IPS DF 6.9 (cell line): ENCODE measurements around the gene ALPI.
"Not testable (repeated sequence)": the region's sequence is repeated elsewhere in the genome, so short reads cannot be mapped to it uniquely, and the experiment has no call there.

Experiments
- DNase-seq: peaks from one replicate; pipeline ENCODE4 v3.0.0-alpha.2; 2013; ENCODE audit warnings: low read depth, low spot score
- H3K27ac ChIP-seq: one replicate; pipeline ENCODE4 v1.5.1; 2013; ENCODE audit warnings: low read length, control low read depth
- H3K27me3 ChIP-seq: 2 replicates; pipeline ENCODE4 v1.6.1; 2013; ENCODE audit warnings: mild to moderate bottlenecking, low read length; ENCODE audit not compliant: control insufficient read depth, insufficient read depth
- H3K36me3 ChIP-seq: 2 replicates; pipeline ENCODE4 v1.6.1; 2013; ENCODE audit warnings: low read length; ENCODE audit not compliant: control insufficient read depth, insufficient read depth
- H3K4me1 ChIP-seq: 2 replicates; pipeline ENCODE4 v1.6.1; 2013; ENCODE audit warnings: low read length; ENCODE audit not compliant: control insufficient read depth, insufficient read depth
- H3K4me3 ChIP-seq: 2 replicates; pipeline ENCODE4 v1.5.1; 2013; ENCODE audit warnings: mild to moderate bottlenecking, low read length
- H3K9me3 ChIP-seq: 2 replicates; pipeline ENCODE4 v1.6.1; 2013; ENCODE audit warnings: low read length, inconsistent platforms; ENCODE audit not compliant: control insufficient read depth, insufficient read depth
- WGBS: extraction: QIAGEN DNeasy Blood & Tissue Kit; methylation state at CpG from one replicate; pipeline ENCODE4 v1.1.7; 2013; ENCODE audit warnings: mixed read lengths, missing lambda C conversion rate; ENCODE audit not compliant: insufficient read length, insufficient coverage; 5-methylcytosine and 5-hydroxymethylcytosine counted together

Gene ALPI

DNA sequence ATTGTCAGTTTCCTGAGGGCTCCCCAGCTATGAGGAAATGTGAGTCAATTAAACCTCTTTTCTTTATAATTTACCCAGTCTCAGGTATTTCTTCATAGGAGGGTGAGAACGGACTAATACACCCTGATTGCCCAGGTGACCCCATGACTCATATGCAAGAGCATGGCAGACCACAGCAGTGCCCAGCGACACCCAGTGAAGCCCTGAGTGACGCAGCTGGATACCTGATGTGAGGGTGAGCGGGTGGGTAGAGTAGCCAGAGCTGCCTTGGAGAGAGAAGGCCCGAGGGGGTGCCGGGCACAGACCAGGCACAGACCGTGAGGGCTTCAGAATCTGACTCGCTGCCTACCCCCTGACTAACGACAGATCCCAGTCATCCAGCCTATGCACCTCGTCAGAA lies 33.9 kb upstream of the ALPI start:
- H3K27me3 ChIP-seq, result peaks cover 27% of the 10 kb centered on the region
- no peak overlapping the region for H3K27ac ChIP-seq
- no peaks in the 10 kb centered on the region for H3K9me3 ChIP-seq
- peaks cover 17% of the 10 kb centered on the region for H3K4me1 ChIP-seq
- peaks cover 18% of the 10 kb centered on the region for H3K36me3 ChIP-seq
- no CpG with 5 or more reads among the region's 10 CpGs for WGBS
- DNase-seq, result no peak
- H3K4me3 ChIP-seq, result no peak overlapping the region

DNA sequence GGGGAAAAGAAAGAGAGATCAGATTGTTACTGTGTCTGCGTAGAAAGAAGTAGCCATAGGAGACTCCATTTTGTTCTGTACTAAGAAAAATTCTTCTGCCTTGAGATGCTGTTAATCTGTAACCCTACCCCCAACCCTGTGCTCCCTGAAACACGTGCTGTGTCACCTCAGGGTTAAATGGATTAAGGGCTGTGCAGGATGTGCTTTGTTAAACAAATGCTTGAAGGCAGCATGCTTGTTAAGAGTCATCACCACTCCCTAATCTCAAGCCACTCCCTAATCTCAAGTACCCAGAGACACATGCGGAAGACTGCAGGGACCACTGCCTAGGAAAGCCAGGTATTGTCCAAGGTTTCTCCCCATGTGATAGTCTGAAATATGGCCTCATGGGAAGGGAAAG lies 33.0 kb upstream of the ALPI start:
- DNase-seq, H3K27ac ChIP-seq, H3K4me3 ChIP-seq, H3K9me3 ChIP-seq: not testable (repeated sequence)
- Histone ChIP-seq H3K27me3 (peaks cover 27% of the 10 kb centered on the region), H3K4me1 (peaks cover 15% of the 10 kb centered on the region), H3K36me3 (peaks cover 11% of the 10 kb centered on the region; the same call in 1 of the 2 replicates)
- no CpG with 5 or more reads among the region's 3 CpGs for WGBS

DNA sequence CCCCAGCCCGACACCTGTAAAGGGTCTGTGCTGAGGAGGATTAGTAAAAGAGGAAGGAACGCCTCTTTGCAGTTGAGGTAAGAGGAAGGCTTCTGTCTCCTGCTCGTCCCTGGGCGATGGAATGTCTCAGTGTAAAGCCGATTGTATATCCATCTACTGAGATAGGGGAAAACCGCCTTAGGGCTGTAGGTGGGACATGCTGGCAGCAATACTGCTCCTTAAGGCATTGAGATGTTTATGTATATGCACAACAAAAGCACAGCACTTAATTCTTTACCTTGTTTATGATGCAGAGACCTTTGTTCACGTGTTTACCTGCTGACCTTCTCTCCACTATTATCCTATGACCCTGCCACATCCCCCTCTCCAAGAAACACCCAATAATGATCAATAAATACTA lies 32.5 kb upstream of the ALPI start:
- peaks cover 13% of the 10 kb centered on the region for H3K4me1 ChIP-seq
- not testable (repeated sequence) for H3K27ac ChIP-seq, DNase-seq, H3K9me3 ChIP-seq, H3K4me3 ChIP-seq
- WGBS, result no CpG with 5 or more reads among the region's 7 CpGs
- H3K27me3 ChIP-seq, result peaks cover 25% of the 10 kb centered on the region
- peaks cover 11% of the 10 kb centered on the region; the same call in 1 of the 2 replicates for H3K36me3 ChIP-seq

DNA sequence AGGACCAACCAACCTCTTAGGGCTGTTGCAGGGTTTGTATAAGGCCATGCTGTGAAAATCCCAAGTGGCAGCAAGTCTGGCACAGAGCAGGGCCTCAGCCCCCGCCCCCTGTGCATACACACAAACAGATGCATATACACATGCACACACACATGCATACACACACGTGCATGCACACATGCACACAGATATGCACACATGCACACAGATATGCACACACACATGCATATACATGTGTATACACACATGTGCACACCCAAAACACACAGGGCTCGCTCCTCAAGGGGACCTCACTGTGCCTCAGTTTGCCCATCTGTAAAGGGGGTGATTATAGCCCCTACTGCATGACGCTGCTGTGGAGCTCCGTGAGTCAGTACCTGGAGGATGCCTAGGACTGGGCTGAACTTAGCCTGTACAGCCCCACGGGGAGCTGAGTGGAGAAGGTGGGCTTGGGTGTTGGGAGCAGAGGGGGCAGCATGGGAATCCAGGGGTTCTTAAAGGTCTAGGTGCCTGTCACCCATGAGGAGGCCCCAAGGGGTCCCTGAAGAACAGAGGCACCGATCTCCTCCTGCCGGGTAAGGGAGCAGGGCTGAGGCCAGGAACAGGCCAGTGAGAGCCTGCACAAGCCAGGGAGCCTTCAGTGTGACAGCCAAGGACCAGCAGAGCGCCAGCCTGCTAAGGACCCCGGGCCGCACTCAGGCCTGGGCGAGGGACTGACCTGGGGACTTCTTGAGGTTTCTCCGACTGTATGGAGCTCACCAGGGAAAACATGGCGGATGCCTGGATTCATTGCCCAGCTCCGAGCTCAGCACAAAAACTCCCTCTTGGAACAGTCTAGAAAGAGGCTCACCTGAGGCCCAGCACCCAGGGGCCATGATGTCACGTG lies 24.0 kb upstream of the ALPI start:
- Histone ChIP-seq H3K36me3 (no peaks in the 10 kb centered on the region), H3K27ac (no peak overlapping the region), H3K4me1 (peaks cover 4% of the 10 kb centered on the region; the same call in 1 of the 2 replicates), H3K27me3 (no peaks in the 10 kb centered on the region), H3K9me3 (no peaks in the 10 kb centered on the region), H3K4me3 (no peak overlapping the region)
- WGBS, result no CpG with 5 or more reads among the region's 16 CpGs
- DNase-seq, result no peak

DNA sequence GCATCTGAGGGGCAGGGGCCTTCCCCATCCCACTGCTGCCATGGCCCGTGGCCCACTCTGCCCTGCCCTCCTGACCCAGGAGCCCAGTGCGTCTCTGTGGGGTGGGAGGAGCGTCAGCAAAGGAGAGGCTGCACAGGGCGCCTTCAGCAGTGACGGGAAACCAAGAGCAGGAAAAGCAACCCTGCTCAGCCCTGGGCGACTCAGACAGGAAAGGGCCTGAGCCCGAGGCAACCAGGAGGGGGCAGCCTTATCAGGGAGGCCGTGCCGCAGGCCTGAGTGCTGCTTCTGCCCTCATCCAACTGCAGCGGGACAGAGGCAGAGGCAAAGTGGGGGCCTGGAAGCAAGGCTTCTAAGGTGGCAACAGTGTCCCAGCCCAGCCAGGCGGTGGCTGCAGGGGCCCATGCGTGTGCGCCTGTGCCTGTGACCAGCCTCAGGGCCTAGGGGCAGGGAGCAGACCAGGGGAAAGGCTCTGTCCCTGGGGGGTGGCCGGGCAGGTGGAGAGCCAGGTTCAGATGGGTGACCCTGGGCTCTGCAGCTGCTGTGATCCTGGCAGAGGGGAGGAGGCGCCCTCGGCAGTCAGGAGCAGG lies 23.3 kb upstream of the ALPI start:
- Histone ChIP-seq H3K27ac (no peak overlapping the region), H3K4me3 (no peak overlapping the region), H3K9me3 (no peaks in the 10 kb centered on the region), H3K36me3 (no peaks in the 10 kb centered on the region), H3K4me1 (peaks cover 4% of the 10 kb centered on the region; the same call in 1 of the 2 replicates), H3K27me3 (no peaks in the 10 kb centered on the region)
- DNase-seq, result no peak
- WGBS, result no CpG with 5 or more reads among the region's 16 CpGs

DNA sequence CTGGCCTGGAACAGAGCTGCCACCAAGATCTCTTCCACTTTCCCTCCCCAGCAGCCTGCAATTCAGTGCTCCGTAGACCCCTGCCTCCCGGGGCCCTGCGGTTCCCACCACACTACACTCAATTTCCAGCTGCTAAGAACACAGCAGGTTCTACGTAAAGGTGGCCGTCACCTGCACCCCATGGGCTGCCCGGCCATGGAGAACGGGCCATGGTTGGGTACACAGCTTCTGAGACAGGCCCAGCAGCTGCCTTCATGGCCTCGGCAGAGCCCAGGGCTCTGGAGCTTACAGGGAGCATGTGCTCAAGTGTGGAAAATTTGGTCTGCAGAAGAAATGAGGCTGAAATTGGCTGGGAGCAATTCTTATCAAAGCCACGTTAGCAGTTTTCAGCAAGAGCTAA lies 22.3 kb upstream of the ALPI start:
- H3K4me3 ChIP-seq, H3K27ac ChIP-seq, DNase-seq, H3K9me3 ChIP-seq, H3K36me3 ChIP-seq, H3K4me1 ChIP-seq, H3K27me3 ChIP-seq: not testable (repeated sequence)
- WGBS, result no CpG with 5 or more reads among the region's 9 CpGs

DNA sequence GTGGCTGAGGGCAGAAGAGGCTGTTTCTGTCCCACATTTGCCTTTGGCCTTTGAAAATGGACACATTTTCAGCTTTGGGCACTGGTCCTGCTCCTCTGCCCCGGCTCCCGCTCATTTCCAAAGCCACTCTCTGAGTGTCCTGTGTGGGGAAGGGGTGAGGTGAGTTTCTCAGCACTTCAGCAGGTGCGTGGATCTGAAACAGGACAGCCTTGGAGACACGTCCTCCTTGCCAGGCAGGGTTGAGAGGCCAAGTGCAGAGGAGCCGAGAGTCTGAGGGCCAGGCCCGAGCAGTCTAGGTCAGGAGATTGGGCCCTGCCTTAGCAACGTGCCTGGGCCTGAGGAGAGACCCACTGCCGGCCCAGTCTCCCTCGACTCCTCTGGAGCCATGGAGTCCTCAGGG lies 21.9 kb upstream of the ALPI start:
- WGBS, result no CpG with 5 or more reads among the region's 9 CpGs

DNA sequence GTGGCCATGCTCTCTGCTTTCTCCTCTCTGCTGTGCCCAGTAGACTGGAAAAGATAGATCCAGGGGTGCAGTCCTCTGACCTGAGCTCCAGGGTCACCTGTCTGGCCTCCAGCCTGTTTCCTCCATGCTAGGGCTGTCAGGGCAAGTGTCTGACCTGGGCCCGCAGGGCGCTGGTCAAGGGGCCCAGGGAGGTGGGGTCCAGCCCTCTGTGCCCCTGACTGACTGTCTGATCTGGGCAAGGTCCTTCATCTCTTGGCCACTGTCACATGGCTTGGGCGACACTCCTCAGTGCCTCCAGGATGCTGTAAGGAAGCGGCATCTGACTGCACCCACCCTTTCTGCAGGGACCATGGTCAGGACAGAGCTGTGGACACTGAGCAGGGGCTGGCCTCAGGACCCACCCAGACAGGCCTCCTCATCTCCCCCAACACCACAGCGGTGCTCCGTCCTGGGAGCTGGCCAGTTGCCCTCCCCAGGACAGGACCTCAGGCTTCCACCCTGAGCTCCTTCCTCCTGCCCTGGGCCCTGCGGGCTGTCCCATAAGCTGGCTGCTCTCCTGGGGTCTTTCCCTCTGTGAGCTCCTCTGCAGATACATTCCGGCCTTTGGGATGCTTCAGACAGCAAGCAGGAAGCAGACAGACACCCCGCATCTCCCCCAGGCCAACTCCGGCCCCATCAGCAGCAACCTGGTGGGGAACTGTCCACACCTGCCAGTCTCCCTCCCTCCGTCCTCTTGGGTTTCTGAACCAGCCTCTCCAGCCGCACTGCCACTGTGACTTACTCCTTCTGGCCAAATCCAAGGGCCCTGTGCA lies 21.2 kb upstream of the ALPI start:
- no peak overlapping the region for H3K27ac ChIP-seq
- H3K9me3 ChIP-seq, result no peaks in the 10 kb centered on the region
- no CpG with 5 or more reads among the region's 12 CpGs for WGBS

More for the DNA sequence above, 21.9 kb upstream of the ALPI start:
- H3K4me1 ChIP-seq, result peaks cover 4% of the 10 kb centered on the region; the same call in 1 of the 2 replicates
- H3K36me3 ChIP-seq, result no peaks in the 10 kb centered on the region
- no peaks in the 10 kb centered on the region for H3K27me3 ChIP-seq
- no peak overlapping the region for H3K4me3 ChIP-seq
- no peaks in the 10 kb centered on the region for H3K9me3 ChIP-seq
- no peak for DNase-seq
- no peak overlapping the region for H3K27ac ChIP-seq

DNA sequence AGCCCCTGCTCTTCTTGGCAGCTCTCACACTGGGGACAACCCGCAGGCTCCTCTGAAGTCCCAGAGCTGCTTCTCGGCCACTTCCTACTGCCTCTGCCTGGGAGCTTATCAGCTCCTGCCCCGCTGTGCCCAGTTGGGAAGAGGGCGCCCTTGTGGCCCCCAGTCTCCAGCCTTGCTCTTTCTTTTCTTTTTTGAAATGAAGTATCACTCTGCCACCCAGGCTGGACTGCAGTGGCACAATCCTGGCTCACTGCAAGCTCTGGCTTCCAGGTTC lies 20.6 kb upstream of the ALPI start:
- H3K27me3 ChIP-seq, result no peaks in the 10 kb centered on the region
- no peaks in the 10 kb centered on the region for H3K36me3 ChIP-seq
- DNase-seq, result no peak
- WGBS, result no CpG with 5 or more reads among the region's 4 CpGs
- no peak overlapping the region for H3K4me3 ChIP-seq
- H3K9me3 ChIP-seq, result no peaks in the 10 kb centered on the region
- H3K27ac ChIP-seq, result no peak overlapping the region
- peaks cover 5% of the 10 kb centered on the region; the same call in 1 of the 2 replicates for H3K4me1 ChIP-seq

More for the DNA sequence above, 21.2 kb upstream of the ALPI start:
- Histone ChIP-seq H3K4me3 (no peak overlapping the region), H3K27me3 (no peaks in the 10 kb centered on the region), H3K4me1 (peaks cover 5% of the 10 kb centered on the region; the same call in 1 of the 2 replicates), H3K36me3 (no peaks in the 10 kb centered on the region)
- no peak for DNase-seq

DNA sequence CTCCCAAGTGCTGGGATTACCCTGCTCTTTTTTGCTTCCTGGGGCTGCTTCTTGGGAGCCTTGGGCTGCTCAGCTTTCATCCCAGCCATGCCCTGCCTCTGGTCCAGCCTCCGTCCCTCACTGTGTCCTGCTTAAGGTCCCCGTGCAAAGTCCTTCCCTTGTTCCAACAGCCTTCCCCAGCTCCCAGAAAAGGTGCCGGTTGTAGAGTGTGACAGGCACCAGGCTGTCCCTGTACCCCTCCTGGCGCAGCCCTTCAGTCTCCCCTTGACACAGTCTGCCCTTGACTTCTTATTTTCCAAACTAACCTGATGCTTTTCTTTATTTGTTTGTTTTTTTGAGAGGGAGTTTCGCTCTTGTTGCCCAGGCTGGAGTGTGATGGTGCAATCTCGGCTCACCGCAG lies 20.1 kb upstream of the ALPI start:
- no peaks in the 10 kb centered on the region for H3K9me3 ChIP-seq
- peaks cover 5% of the 10 kb centered on the region; the same call in 1 of the 2 replicates for H3K4me1 ChIP-seq
- no peaks in the 10 kb centered on the region for H3K36me3 ChIP-seq
- DNase-seq, result no peak
- no peak overlapping the region for H3K4me3 ChIP-seq
- no peaks in the 10 kb centered on the region for H3K27me3 ChIP-seq
- no CpG with 5 or more reads among the region's 7 CpGs for WGBS
- no peak overlapping the region for H3K27ac ChIP-seq
